DOHH2 (cell line): ENCODE data around the gene MAP2.

Experiments used
- EZH2phosphoT487 ChIP-seq: fragments of 200-600 bp; sonication (generic); IDR thresholded peaks from 2 replicates; pipeline ENCODE4 v1.6.1; 2017; ENCODE audit warnings: borderline replicate concordance, mild to moderate bottlenecking, antibody characterized with exemption, low read length, moderate library complexity, mixed read lengths
- TF ChIP-seq, protein P1 (sequence below): fragments of 200-600 bp; sonication (generic); IDR thresholded peaks from one replicate; pipeline ENCODE4 v1.5.1; 2014; ENCODE audit warnings: antibody characterized with exemption, mild to moderate bottlenecking, low read depth, low read length; ENCODE audit not compliant: poor library complexity, severe bottlenecking

- TF ChIP-seq, protein P1, sequence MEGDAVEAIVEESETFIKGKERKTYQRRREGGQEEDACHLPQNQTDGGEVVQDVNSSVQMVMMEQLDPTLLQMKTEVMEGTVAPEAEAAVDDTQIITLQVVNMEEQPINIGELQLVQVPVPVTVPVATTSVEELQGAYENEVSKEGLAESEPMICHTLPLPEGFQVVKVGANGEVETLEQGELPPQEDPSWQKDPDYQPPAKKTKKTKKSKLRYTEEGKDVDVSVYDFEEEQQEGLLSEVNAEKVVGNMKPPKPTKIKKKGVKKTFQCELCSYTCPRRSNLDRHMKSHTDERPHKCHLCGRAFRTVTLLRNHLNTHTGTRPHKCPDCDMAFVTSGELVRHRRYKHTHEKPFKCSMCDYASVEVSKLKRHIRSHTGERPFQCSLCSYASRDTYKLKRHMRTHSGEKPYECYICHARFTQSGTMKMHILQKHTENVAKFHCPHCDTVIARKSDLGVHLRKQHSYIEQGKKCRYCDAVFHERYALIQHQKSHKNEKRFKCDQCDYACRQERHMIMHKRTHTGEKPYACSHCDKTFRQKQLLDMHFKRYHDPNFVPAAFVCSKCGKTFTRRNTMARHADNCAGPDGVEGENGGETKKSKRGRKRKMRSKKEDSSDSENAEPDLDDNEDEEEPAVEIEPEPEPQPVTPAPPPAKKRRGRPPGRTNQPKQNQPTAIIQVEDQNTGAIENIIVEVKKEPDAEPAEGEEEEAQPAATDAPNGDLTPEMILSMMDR = no peak
- TF ChIP-seq EZH2phosphoT487 = no peak
Measured at GRCh38 chr2:209526561-209526960, 102.7 kb downstream of the MAP2 start.
